Activated CD8-positive, alpha-beta memory T cell treated with anti-CD3 and anti-CD28 coated beads, Interleukin-2, amount 50 U/mL, for 48 hours (primary cell): Measurements from ENCODE around the gene TMOD4.
A peak's percentile ranks its signal among the peaks of the same experiment; 100 is the strongest.

Experiments used
- DNase-seq: peaks from one replicate; pipeline ENCODE4 v3.0.0-alpha.2; 2020

The TMOD4 gene

GRCh38 chr1:151175041-151175741 lies 590 bp downstream of the TMOD4 start:
- no peak for DNase-seq

GRCh38 chr1:151171190-151171589 lies 4.6 kb downstream of the TMOD4 start:
- DNase-seq: no peak

GRCh38 chr1:151167116-151167515 lies 8.7 kb downstream of the TMOD4 start:
- no peak for DNase-seq

GRCh38 chr1:151166505-151166956 lies 9.2 kb downstream of the TMOD4 start:
- no peak for DNase-seq

GRCh38 chr1:151165738-151166504 lies 9.9 kb downstream of the TMOD4 start, which contains the start of the genes LYSMD1 and SCNM1:
Gene LYSMD1 (minus strand): TSS chr1:151165902. CDS start chr1:151165258, 644 bp downstream.
Gene SCNM1 (plus strand): TSS chr1:151166144. CDS start chr1:151166153, 9 bp downstream.
- DNase-seq: peak; percentile 94

- DNase-seq: no peak
Measured at GRCh38 chr1:151165281-151165737, 10.5 kb downstream of the TMOD4 start.

GRCh38 chr1:151164732-151165280 lies 11.0 kb downstream of the TMOD4 start:
- no peak for DNase-seq

GRCh38 chr1:151159373-151159772 lies 16.4 kb downstream of the TMOD4 start:
- DNase-seq: no peak

- DNase-seq: no peak
Measured at GRCh38 chr1:151158751-151159251, 17.0 kb downstream of the TMOD4 start.

- peak; percentile 77 for DNase-seq
Measured at GRCh38 chr1:151158326-151158725, 17.5 kb downstream of the TMOD4 start.

GRCh38 chr1:151157067-151157531 lies 18.7 kb downstream of the TMOD4 start:
- peak; percentile 72 for DNase-seq

- DNase-seq: peak; percentile 80
Measured at GRCh38 chr1:151156515-151156819, 19.3 kb downstream of the TMOD4 start, which contains the start of gene TNFAIP8L2. Gene TNFAIP8L2 (plus strand): TSS chr1:151156649. CDS start chr1:151158698, 2,049 bp downstream.

- DNase-seq: no peak
Measured at GRCh38 chr1:151147665-151148064, 28.1 kb downstream of the TMOD4 start.

- DNase-seq: no peak
Measured at GRCh38 chr1:151147132-151147503, 28.7 kb downstream of the TMOD4 start.

GRCh38 chr1:151146412-151147131 lies 29.2 kb downstream of the TMOD4 start, which contains the start of gene SEMA6C:
Gene SEMA6C (minus strand): TSS chr1:151146631. CDS start chr1:151142621, 4,010 bp downstream.
- peak; percentile 91 for DNase-seq

GRCh38 chr1:151146072-151146411 lies 29.7 kb downstream of the TMOD4 start:
- DNase-seq: no peak

GRCh38 chr1:151145304-151146071 lies 30.3 kb downstream of the TMOD4 start:
- DNase-seq: no peak

- no peak for DNase-seq
Measured at GRCh38 chr1:151144474-151145303, 31.1 kb downstream of the TMOD4 start.

GRCh38 chr1:151143986-151144385 lies 31.8 kb downstream of the TMOD4 start:
- no peak for DNase-seq

- DNase-seq: no peak
Measured at GRCh38 chr1:151143057-151143435, 32.7 kb downstream of the TMOD4 start.
